ENCODE data around the gene UST. TPM values are rescaled to one million over a fixed set of nuclear protein-coding genes. Genes with fewer than 3 reads are reported as not detected.

Gene UST
- total RNA-seq, 1 donor = 36.1 TPM

GRCh38 chr6:149046164-149046821, 299.5 kb downstream of the UST start:
- no peak for DNase-seq (ENCODE audit: low read depth)
- TF ChIP-seq CTCF (IDR thresholded peaks at IDR 0.05; ENCODE audit: insufficient read depth, low read length) = no peak
- H3K4me3 ChIP-seq (ENCODE audit: low read depth, low read length) = no peak overlapping the region

- DNase-seq (ENCODE audit: low read depth) = no peak
- TF ChIP-seq CTCF (IDR thresholded peaks at IDR 0.05; ENCODE audit: insufficient read depth, low read length) = no peak
- no peak overlapping the region for H3K4me3 ChIP-seq (ENCODE audit: low read depth, low read length)
Observed at GRCh38 chr6:149046822-149047246, 300.0 kb downstream of the UST start.

GRCh38 chr6:149049230-149049629, 302.4 kb downstream of the UST start:
- DNase-seq (ENCODE audit: low read depth) = no peak
- no peak overlapping the region for H3K4me3 ChIP-seq (ENCODE audit: low read depth, low read length)
- TF ChIP-seq CTCF (IDR thresholded peaks at IDR 0.05; ENCODE audit: insufficient read depth, low read length) = no peak

GRCh38 chr6:149050160-149050559, 303.3 kb downstream of the UST start:
- TF ChIP-seq CTCF (IDR thresholded peaks at IDR 0.05; ENCODE audit: insufficient read depth, low read length) = no peak
- DNase-seq (ENCODE audit: low read depth) = no peak

GRCh38 chr6:149052350-149053106, 305.7 kb downstream of the UST start:
- H3K4me3 ChIP-seq (ENCODE audit: low read depth, low read length) = no peak overlapping the region
- no peak for DNase-seq (ENCODE audit: low read depth)
- no peak for TF ChIP-seq CTCF (IDR thresholded peaks at IDR 0.05; ENCODE audit: insufficient read depth, low read length)

More at GRCh38 chr6:149050160-149050559, 303.3 kb downstream of the UST start:
- H3K4me3 ChIP-seq (ENCODE audit: low read depth, low read length) = no peak overlapping the region

- H3K4me3 ChIP-seq (ENCODE audit: low read depth, low read length) = no peak overlapping the region
- no peak for TF ChIP-seq CTCF (IDR thresholded peaks at IDR 0.05; ENCODE audit: insufficient read depth, low read length)
- DNase-seq (ENCODE audit: low read depth) = no peak
Observed at GRCh38 chr6:149053848-149054558, 307.2 kb downstream of the UST start.

Measured in fibroblast of the aortic adventitia (primary cell).